ENCODE data around the gene HSPA13. TPM values are rescaled to one million over a fixed set of nuclear protein-coding genes. Genes with fewer than 3 reads are reported as not detected.

HSPA13 gene
- total and polyA plus RNA-seq, 2 donors (not counting 1 experiment from before 2014, with no cell fraction given) = 7.6 to 19.1 TPM

DNA sequence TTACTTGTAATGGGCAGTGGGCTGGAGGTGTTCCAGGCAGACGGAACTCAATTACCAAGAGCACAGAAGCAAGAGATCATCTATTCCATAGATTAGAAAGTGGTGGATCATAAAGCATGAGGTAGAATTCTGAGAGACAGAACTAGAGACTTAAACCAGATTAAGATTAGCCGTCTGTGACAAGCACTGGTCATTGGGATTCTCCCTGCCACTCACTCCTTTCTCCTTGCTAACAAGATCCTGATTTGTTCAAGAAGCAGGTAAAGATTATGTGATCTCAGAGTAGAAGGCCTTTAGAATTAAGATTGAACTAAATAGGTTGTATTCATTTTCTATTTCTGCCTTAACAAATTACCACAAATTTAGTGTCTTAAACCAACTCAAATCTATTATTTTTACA, 1.5 kb upstream of the HSPA13 start:
- Mint-ChIP-seq H3K27me3 (no peaks in the 10 kb centered on the region), H3K4me1 (peaks cover 34% of the 10 kb centered on the region), H3K9me3 (ENCODE audit: insufficient read depth) (no peaks in the 10 kb centered on the region), H3K27ac (peak overlapping the region; percentile 98), H3K4me3 (peak overlapping the region; percentile 100)
- H3K4me3 ChIP-seq (ENCODE audit: control extremely low read depth in 1 of 5, extremely low read depth in 1 of 5, insufficient read depth in 1 of 5, low read depth in 2 of 5, low read length in 4 of 5) = no peak overlapping the region
- H3K79me2 ChIP-seq (ENCODE audit: control insufficient read depth, insufficient read depth, low read length) = peaks cover 32% of the 10 kb centered on the region
- no peaks in the 10 kb centered on the region for H3K27me3 ChIP-seq (replicated peaks in 1 of 4; ENCODE audit: control extremely low read depth in 1 of 4, control insufficient read depth in 3 of 4, insufficient read depth in 4 of 4, low read length in 3 of 4)
- H2AFZ ChIP-seq (ENCODE audit: insufficient read depth, low read depth, low read length, poor library complexity, severe bottlenecking) = peak overlapping the region; percentile 98
- CTCF ChIA-PET = no interaction called here
- H3K27ac ChIP-seq (ENCODE audit: low read length in 2 of 2) = no peak overlapping the region
- no CpG with 5 or more reads among the region's 2 CpGs for WGBS (ENCODE audit: insufficient coverage)
- peaks cover 10 to 11% of the 10 kb centered on the region in 2 donors for H3K4me1 ChIP-seq (ENCODE audit: control insufficient read depth in 2 of 2, insufficient read depth in 2 of 2, low read length in 2 of 2)
- POLR2A ChIA-PET = no interaction called here
- TF ChIP-seq, protein P1, sequence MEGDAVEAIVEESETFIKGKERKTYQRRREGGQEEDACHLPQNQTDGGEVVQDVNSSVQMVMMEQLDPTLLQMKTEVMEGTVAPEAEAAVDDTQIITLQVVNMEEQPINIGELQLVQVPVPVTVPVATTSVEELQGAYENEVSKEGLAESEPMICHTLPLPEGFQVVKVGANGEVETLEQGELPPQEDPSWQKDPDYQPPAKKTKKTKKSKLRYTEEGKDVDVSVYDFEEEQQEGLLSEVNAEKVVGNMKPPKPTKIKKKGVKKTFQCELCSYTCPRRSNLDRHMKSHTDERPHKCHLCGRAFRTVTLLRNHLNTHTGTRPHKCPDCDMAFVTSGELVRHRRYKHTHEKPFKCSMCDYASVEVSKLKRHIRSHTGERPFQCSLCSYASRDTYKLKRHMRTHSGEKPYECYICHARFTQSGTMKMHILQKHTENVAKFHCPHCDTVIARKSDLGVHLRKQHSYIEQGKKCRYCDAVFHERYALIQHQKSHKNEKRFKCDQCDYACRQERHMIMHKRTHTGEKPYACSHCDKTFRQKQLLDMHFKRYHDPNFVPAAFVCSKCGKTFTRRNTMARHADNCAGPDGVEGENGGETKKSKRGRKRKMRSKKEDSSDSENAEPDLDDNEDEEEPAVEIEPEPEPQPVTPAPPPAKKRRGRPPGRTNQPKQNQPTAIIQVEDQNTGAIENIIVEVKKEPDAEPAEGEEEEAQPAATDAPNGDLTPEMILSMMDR (IDR thresholded peaks at IDR 0.05) = no peak
- TF ChIP-seq EZH2 (IDR thresholded peaks at IDR 0.05; ENCODE audit: borderline replicate concordance, insufficient read depth, low read depth, low read length, poor library complexity, severe bottlenecking) = no peak
- no peaks in the 10 kb centered on the region for H3K9me3 ChIP-seq (ENCODE audit: control extremely low read depth in 1 of 3, control insufficient read depth in 2 of 3, insufficient read depth in 1 of 3, low read length in 2 of 3)
- H3K36me3 ChIP-seq (replicated peaks in 1 of 2; ENCODE audit: control extremely low read depth in 1 of 2, control insufficient read depth in 1 of 2, extremely low read depth in 1 of 2, insufficient read depth in 2 of 2, low read length in 1 of 2) = peaks cover 0 to 3% of the 10 kb centered on the region in 2 experiments
- intact Hi-C loops (cut with micrococcal nuclease) = loop anchor here (5.0 kb wide), 5 partner anchors 138 to 1098 kb away; no protein-coding TSS in a partner anchor
- no peak for ATAC-seq (ENCODE audit: low read depth)
- no peak for DNase-seq
- peak overlapping the region; percentile 71 for H3K4me2 ChIP-seq (replicated peaks; ENCODE audit: low read depth, low read length, poor library complexity, severe bottlenecking)
- H4K20me1 ChIP-seq (ENCODE audit: control insufficient read depth, insufficient read depth, low read length, poor library complexity, severe bottlenecking) = no peaks in the 10 kb centered on the region
- no peak overlapping the region for H3K9ac ChIP-seq (ENCODE audit: low read length)

DNA sequence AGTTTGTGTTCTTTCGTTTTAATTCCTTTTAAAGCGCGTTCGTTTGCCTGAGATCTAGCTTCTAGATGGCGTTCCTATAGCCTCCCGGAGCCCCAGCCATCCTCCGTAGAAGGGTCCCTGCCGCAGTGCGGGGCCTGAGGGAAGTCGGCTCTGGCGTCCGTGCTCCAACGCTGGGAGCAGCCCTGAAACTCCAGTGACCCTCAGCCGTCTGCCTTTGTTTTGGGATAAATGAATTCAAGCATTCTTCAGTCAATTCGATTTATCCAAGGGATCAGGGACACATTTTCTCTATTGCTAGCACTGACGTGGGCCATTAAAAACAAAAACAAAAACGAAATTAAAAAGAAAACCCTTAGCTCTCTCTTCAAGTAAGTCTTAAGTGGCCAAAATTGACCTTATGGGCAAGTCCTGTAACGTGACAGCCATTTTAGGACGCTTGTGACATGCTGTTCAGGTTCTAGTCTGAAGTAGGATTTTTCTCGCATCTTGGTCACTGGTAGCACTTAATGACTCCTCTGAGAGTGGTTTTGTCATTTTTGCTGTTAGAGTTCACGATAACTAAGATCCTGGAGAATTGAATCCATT, 742 bp upstream of the HSPA13 start:
- DNase-seq (no peak), ATAC-seq (ENCODE audit: low read depth) (peak; percentile 11)
- Histone ChIP-seq H3K27ac (ENCODE audit: low read length in 2 of 2) (peak overlapping the region; percentile 91 to 96), H2AFZ (ENCODE audit: insufficient read depth, low read depth, low read length, poor library complexity, severe bottlenecking) (peak overlapping the region; percentile 98), H3K4me3 (ENCODE audit: control extremely low read depth in 1 of 5, extremely low read depth in 1 of 5, insufficient read depth in 1 of 5, low read depth in 2 of 5, low read length in 4 of 5) (peak overlapping the region; percentile 71 to 95 (median 88)), H3K79me2 (ENCODE audit: control insufficient read depth, insufficient read depth, low read length) (peaks cover 32% of the 10 kb centered on the region), H3K4me1 (ENCODE audit: control insufficient read depth in 2 of 2, insufficient read depth in 2 of 2, low read length in 2 of 2) (peaks cover 10 to 11% of the 10 kb centered on the region in 2 donors), H3K4me2 (replicated peaks; ENCODE audit: low read depth, low read length, poor library complexity, severe bottlenecking) (peak overlapping the region; percentile 71), H3K9me3 (ENCODE audit: control extremely low read depth in 1 of 3, control insufficient read depth in 2 of 3, insufficient read depth in 1 of 3, low read length in 2 of 3) (no peaks in the 10 kb centered on the region), H3K36me3 (replicated peaks in 1 of 2; ENCODE audit: control extremely low read depth in 1 of 2, control insufficient read depth in 1 of 2, extremely low read depth in 1 of 2, insufficient read depth in 2 of 2, low read length in 1 of 2) (peaks cover 0 to 3% of the 10 kb centered on the region in 2 experiments), H3K27me3 (replicated peaks in 1 of 4; ENCODE audit: control extremely low read depth in 1 of 4, control insufficient read depth in 3 of 4, insufficient read depth in 4 of 4, low read length in 3 of 4) (no peaks in the 10 kb centered on the region), H3K9ac (ENCODE audit: low read length) (peak overlapping the region; percentile 86), H4K20me1 (ENCODE audit: control insufficient read depth, insufficient read depth, low read length, poor library complexity, severe bottlenecking) (no peaks in the 10 kb centered on the region)
- peaks cover 37% of the 10 kb centered on the region for H3K4me1 Mint-ChIP-seq
- TF ChIP-seq, protein P1 (IDR thresholded peaks at IDR 0.05) = no peak
- TF ChIP-seq EZH2 (IDR thresholded peaks at IDR 0.05; ENCODE audit: borderline replicate concordance, insufficient read depth, low read depth, low read length, poor library complexity, severe bottlenecking) = no peak
- intact Hi-C loops (cut with micrococcal nuclease) = loop anchor here (1.0 to 5.0 kb wide), 9 partner anchors 139 to 1348 kb away; partner anchors contain the start of gene RBM11
- H3K4me3 Mint-ChIP-seq = peak overlapping the region; percentile 100
- POLR2A ChIA-PET = interaction anchor here (0.7 kb wide), 1 partner anchor 341 kb away, joined by 3 read pairs; no protein-coding TSS in a partner anchor
- no peaks in the 10 kb centered on the region for H3K27me3 Mint-ChIP-seq
- 2% methylated on average over 13 of the region's 21 CpGs for WGBS (ENCODE audit: insufficient coverage)
- H3K27ac Mint-ChIP-seq = peak overlapping the region; percentile 98
- no peaks in the 10 kb centered on the region for H3K9me3 Mint-ChIP-seq (ENCODE audit: insufficient read depth)
- CTCF ChIA-PET = interaction anchor here (1.2 to 2.4 kb wide), 3 partner anchors 139 to 682 kb away, joined by 3 to 11 read pairs (median 3); no protein-coding TSS in a partner anchor
